Measurements from ENCODE around the gene DLX3. TPM values are rescaled to one million over a fixed set of nuclear protein-coding genes. Genes with fewer than 3 reads are reported as not detected.
"Not testable (repeated sequence)": the region's sequence is repeated elsewhere in the genome, so short reads cannot be mapped to it uniquely, and the experiment has no call there.

The DLX3 gene
- 0.22 TPM in 1 of 2 replicates, not detected in the other for total RNA-seq (2014; rRNA removed; shearing (Covaris generic); ENCODE audit: low replicate concordance)

DNA sequence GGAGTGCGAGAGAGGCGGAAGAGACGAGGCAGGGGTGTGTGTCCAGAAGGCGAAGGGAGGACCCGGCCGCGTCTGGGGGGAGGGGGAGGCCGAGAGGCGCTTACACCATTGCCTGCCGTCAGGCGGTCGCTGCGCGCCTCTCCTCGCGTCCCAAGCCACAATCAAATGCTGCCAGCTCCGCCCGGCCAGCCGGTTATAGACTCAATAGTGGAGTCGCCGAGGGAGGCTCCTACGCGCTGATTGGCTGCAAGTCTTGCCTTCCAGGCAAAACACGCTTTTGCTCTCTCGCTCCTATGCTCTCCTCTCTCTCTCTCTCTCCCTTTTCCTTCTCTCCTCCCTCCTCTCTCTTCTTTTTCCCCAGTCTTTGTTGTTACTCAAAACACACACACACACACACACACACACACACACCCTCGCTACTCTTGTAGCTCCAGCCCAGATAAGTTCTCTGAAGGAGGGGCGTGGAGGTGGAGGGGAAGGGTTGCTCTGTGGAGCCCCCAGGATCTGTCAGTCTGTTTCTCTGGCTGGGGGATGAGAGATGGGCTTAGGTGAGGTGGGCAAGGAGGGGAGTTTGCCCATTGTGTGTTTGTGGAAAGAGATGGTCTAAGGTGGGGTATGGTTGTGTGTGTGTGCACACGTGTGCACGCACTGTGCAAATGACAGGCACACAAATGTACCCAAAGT, at the start of gene DLX3:
Gene DLX3 (minus strand): TSS at position 170 of the 684 bp plus-strand sequence. CDS start 226 bp downstream, outside the sequence.
- Histone ChIP-seq H3K27ac (ENCODE audit: low read length) (no peak within 1 kb of the TSS), H3K79me2 (ENCODE audit: low read length) (no peaks in the 10 kb centered on the region), H3K9me3 (ENCODE audit: low read length) (no peaks in the 10 kb centered on the region), H4K20me1 (ENCODE audit: insufficient read depth, low read depth, low read length) (no peaks in the 10 kb centered on the region), H3K9me2 (replicated peaks; ENCODE audit: insufficient read depth, low read length) (no peaks in the 10 kb centered on the region), H3K4me3 (ENCODE audit: low read length) (no peak within 1 kb of the TSS), H3K27me3 (ENCODE audit: low read length) (no peaks in the 10 kb centered on the region), H3K9ac (ENCODE audit: low read length) (no peak within 1 kb of the TSS), H3K4me1 (ENCODE audit: low read length) (peaks cover 6% of the 10 kb centered on the region), H3K36me3 (ENCODE audit: insufficient read depth, low read length) (no peaks in the 10 kb centered on the region), H2AFZ (ENCODE audit: low read length) (no peak within 1 kb of the TSS), H3K4me2 (ENCODE audit: low read depth, low read length, poor library complexity, severe bottlenecking) (no peak within 1 kb of the TSS)
- DNase-seq, result no peak

DNA sequence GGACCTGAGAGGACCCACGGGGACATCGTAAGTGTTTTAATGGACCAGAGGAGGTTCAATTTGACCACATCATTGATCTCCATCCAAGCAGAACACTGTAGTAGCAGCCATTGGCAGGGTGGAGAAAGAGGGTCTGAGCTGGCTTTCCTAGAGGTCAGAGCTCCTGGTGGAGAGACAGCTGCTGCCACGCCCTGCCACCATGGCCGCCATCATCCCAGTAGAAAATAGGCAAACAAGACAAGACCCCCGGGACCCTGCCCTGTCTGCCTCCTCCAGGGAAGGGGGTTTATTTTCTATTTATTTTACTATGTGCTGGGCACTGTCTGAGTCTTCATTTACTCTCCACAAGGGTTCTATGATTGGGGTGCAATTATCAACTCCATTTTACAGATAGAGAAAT, 49.5 kb upstream of the DLX3 start:
- no peaks in the 10 kb centered on the region for H4K20me1 ChIP-seq (ENCODE audit: insufficient read depth, low read depth, low read length)
- DNase-seq, result no peak
- H3K79me2 ChIP-seq (ENCODE audit: low read length), result no peaks in the 10 kb centered on the region

DNA sequence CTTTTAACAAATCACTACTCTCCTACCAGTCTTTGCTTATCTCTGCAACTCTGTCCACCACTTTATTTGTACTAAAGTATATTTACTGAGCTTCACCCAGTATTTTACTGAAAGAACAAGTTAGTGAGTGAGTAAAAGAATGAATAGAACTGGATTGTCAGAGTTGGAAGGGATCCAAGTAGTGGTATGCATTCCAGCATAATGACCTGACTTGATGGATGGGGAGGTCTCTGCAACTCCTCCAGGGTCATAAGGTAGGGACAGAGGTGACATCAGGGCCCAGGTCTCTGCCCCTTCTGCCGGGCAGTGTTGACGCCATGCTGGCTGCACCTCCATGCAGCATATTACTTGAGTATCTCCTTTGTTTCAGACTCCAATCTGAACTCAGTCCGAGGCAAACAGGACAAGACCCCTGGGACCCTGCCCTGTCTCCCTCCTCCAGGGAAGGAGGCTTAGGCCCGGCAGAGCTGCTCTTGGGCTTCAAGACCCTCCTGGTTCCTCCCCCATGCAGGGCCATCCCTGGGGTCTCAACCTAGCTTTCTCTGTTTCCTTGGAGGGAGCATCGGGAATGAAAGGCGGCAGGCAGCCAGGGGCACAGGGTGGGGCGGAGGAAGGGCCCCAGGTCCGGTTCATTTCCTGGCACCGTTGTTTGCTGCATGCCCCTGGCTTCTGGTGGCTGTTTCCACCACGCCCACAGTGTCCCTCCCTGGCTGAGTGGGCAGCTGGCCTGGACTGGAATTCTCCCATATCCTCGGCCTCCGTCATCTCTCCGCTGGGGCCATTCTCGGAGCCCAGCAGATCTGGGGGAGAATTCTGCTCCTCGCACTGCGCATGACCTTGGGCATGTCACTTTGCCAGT, 48.5 kb upstream of the DLX3 start:
- Histone ChIP-seq H3K36me3 (ENCODE audit: insufficient read depth, low read length) (no peaks in the 10 kb centered on the region), H3K4me1 (ENCODE audit: low read length) (no peaks in the 10 kb centered on the region), H3K9ac (ENCODE audit: low read length) (no peak overlapping the region), H3K4me3 (ENCODE audit: low read length) (no peak overlapping the region), H3K9me3 (ENCODE audit: low read length) (no peaks in the 10 kb centered on the region), H4K20me1 (ENCODE audit: insufficient read depth, low read depth, low read length) (no peaks in the 10 kb centered on the region), H3K9me2 (replicated peaks; ENCODE audit: insufficient read depth, low read length) (no peaks in the 10 kb centered on the region), H3K4me2 (ENCODE audit: low read depth, low read length, poor library complexity, severe bottlenecking) (no peak overlapping the region), H3K27me3 (ENCODE audit: low read length) (no peaks in the 10 kb centered on the region), H3K27ac (ENCODE audit: low read length) (no peak overlapping the region), H3K79me2 (ENCODE audit: low read length) (no peaks in the 10 kb centered on the region), H2AFZ (ENCODE audit: low read length) (no peak overlapping the region)
- DNase-seq, result no peak

More for the DNA sequence above, 49.5 kb upstream of the DLX3 start:
- Histone ChIP-seq H3K9ac (ENCODE audit: low read length) (no peak overlapping the region), H3K9me3 (ENCODE audit: low read length) (no peaks in the 10 kb centered on the region), H3K4me3 (ENCODE audit: low read length) (no peak overlapping the region), H3K27me3 (ENCODE audit: low read length) (no peaks in the 10 kb centered on the region), H3K4me1 (ENCODE audit: low read length) (no peaks in the 10 kb centered on the region), H3K36me3 (ENCODE audit: insufficient read depth, low read length) (no peaks in the 10 kb centered on the region), H3K4me2 (ENCODE audit: low read depth, low read length, poor library complexity, severe bottlenecking) (no peak overlapping the region), H2AFZ (ENCODE audit: low read length) (no peak overlapping the region), H3K27ac (ENCODE audit: low read length) (no peak overlapping the region), H3K9me2 (replicated peaks; ENCODE audit: insufficient read depth, low read length) (no peaks in the 10 kb centered on the region)

DNA sequence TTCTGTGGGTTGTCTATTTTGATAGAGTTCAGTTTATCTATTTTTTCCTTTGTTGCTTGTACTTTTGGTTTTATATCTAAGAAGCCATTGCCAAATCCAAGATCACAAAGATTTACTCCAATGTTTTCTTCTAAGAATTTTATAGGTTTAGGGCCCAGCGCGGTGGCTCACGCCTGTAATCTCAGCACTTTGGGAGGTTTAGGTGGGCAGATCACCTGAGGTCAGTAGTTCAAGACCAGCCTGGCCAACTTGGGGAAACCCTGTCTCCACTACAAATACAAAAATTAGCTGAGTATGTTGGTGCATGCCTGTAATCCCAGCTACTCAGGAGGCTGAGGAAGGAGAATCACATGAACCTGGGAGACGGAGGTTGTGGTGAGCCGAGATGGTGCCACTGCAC, 47.2 kb upstream of the DLX3 start:
- Histone ChIP-seq H3K9ac (ENCODE audit: low read length) (no peak overlapping the region), H3K9me3 (ENCODE audit: low read length) (no peaks in the 10 kb centered on the region), H3K9me2 (replicated peaks; ENCODE audit: insufficient read depth, low read length) (no peaks in the 10 kb centered on the region)

DNA sequence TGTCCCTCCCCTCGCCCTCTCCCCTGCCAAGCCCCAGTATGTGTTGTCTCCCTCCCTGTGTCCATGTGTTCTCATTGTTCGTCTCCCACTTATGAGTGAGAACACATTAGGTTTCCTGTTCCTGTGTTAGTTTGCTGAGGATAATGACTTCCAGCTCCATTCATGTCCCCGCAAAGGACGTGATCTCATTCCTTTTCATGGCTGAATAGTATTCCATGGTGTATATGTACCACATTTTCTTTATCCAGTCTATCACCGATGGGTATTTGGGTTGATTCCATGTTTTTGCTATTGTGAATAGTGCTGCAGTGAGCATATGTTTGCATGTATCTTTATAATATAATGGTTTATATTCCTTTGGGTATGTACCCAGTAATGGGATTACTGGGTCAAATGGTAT, 45.5 kb upstream of the DLX3 start:
- H3K27me3 ChIP-seq (ENCODE audit: low read length); H3K4me2 ChIP-seq (ENCODE audit: low read depth, low read length, poor library complexity, severe bottlenecking); H2AFZ ChIP-seq (ENCODE audit: low read length); H4K20me1 ChIP-seq (ENCODE audit: insufficient read depth, low read depth, low read length); H3K4me3 ChIP-seq (ENCODE audit: low read length); H3K27ac ChIP-seq (ENCODE audit: low read length); H3K4me1 ChIP-seq (ENCODE audit: low read length); H3K9me2 ChIP-seq (replicated peaks; ENCODE audit: insufficient read depth, low read length); DNase-seq; H3K9me3 ChIP-seq (ENCODE audit: low read length); H3K9ac ChIP-seq (ENCODE audit: low read length); H3K36me3 ChIP-seq (ENCODE audit: insufficient read depth, low read length); H3K79me2 ChIP-seq (ENCODE audit: low read length): not testable (repeated sequence)

More for the DNA sequence above, 47.2 kb upstream of the DLX3 start:
- Histone ChIP-seq H3K27me3 (ENCODE audit: low read length) (no peaks in the 10 kb centered on the region), H4K20me1 (ENCODE audit: insufficient read depth, low read depth, low read length) (no peaks in the 10 kb centered on the region), H3K27ac (ENCODE audit: low read length) (no peak overlapping the region), H3K4me3 (ENCODE audit: low read length) (no peak overlapping the region), H3K4me2 (ENCODE audit: low read depth, low read length, poor library complexity, severe bottlenecking) (no peak overlapping the region), H2AFZ (ENCODE audit: low read length) (no peak overlapping the region), H3K36me3 (ENCODE audit: insufficient read depth, low read length) (no peaks in the 10 kb centered on the region), H3K4me1 (ENCODE audit: low read length) (no peaks in the 10 kb centered on the region), H3K79me2 (ENCODE audit: low read length) (no peaks in the 10 kb centered on the region)
- no peak for DNase-seq

DNA sequence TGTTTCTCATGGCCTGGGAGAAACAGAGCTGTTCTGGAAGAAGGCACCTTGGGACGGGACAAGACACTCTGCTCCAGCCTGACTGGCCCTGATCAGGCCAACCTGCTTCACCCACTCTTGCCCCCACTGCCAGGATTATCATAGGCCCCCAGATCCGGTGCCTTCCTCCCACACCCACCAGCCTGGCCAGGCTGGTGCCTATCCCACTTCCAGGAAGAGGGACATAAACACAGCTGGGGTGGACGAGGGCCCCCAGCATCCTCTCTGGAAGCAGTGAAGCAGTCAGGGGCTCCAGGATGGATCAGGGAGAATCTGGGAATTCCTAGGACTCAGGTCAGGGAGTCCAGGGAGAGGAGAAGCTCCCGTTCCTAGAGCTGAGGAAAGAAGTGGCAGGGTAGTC, 44.0 kb upstream of the DLX3 start:
- Histone ChIP-seq H3K9me2 (replicated peaks; ENCODE audit: insufficient read depth, low read length) (no peaks in the 10 kb centered on the region), H3K4me3 (ENCODE audit: low read length) (no peak overlapping the region), H3K4me1 (ENCODE audit: low read length) (no peaks in the 10 kb centered on the region), H3K36me3 (ENCODE audit: insufficient read depth, low read length) (no peaks in the 10 kb centered on the region), H3K27me3 (ENCODE audit: low read length) (no peaks in the 10 kb centered on the region), H3K9me3 (ENCODE audit: low read length) (no peaks in the 10 kb centered on the region), H4K20me1 (ENCODE audit: insufficient read depth, low read depth, low read length) (no peaks in the 10 kb centered on the region), H3K27ac (ENCODE audit: low read length) (no peak overlapping the region), H3K9ac (ENCODE audit: low read length) (no peak overlapping the region), H3K79me2 (ENCODE audit: low read length) (no peaks in the 10 kb centered on the region), H3K4me2 (ENCODE audit: low read depth, low read length, poor library complexity, severe bottlenecking) (no peak overlapping the region), H2AFZ (ENCODE audit: low read length) (no peak overlapping the region)
- DNase-seq, result no peak

DNA sequence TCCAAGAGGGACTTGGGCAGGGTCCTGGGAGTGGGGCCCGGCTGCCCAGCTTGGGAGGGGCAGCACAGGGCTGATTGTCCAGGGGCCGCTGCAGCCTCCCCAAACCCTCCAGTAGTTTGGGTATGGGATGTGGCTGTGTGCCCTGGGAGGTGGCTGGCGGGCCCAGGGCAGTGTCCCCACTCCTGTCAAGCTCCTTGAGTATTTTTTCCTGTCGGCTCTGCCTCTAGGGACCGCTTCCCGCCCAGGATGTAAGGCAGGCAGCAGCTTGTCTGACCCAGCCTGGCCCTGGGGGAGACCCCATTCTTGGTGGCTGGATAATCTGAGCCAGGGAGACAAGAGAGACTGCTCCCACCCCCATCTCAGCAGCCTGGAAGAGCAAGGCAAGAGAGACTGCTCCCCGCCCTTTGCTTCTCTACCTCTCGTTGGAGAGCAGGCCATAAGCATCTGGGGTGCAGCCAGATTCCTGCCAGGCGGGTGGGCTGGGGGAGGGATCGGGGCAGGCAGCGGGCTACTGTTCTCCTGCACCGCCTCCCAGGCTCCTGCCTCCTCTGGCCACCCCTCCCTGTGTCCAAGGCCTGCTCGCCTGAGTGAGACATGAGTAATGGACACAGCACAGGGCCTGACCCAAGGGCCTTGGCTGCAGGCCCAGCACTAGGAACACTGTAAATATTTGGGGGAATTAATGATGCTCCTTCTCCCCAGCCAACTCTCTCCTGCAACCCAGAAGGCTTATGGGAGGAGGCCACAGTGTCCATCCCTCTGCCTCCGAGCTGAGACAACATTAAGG, 42.5 kb upstream of the DLX3 start:
- Histone ChIP-seq H3K27me3 (ENCODE audit: low read length) (no peaks in the 10 kb centered on the region), H3K36me3 (ENCODE audit: insufficient read depth, low read length) (no peaks in the 10 kb centered on the region), H3K79me2 (ENCODE audit: low read length) (no peaks in the 10 kb centered on the region), H3K4me3 (ENCODE audit: low read length) (no peak overlapping the region), H3K9me3 (ENCODE audit: low read length) (no peaks in the 10 kb centered on the region), H3K9ac (ENCODE audit: low read length) (no peak overlapping the region), H2AFZ (ENCODE audit: low read length) (no peak overlapping the region), H3K27ac (ENCODE audit: low read length) (no peak overlapping the region), H3K9me2 (replicated peaks; ENCODE audit: insufficient read depth, low read length) (no peaks in the 10 kb centered on the region), H4K20me1 (ENCODE audit: insufficient read depth, low read depth, low read length) (no peaks in the 10 kb centered on the region), H3K4me2 (ENCODE audit: low read depth, low read length, poor library complexity, severe bottlenecking) (no peak overlapping the region), H3K4me1 (ENCODE audit: low read length) (no peaks in the 10 kb centered on the region)
- no peak for DNase-seq
